CD4-positive, alpha-beta memory T cell (primary cell): ENCODE data around the gene FNDC3B. TPM values are rescaled to one million over a fixed set of nuclear protein-coding genes. Genes with fewer than 3 reads are reported as not detected.

Source experiments
- CTCF ChIA-PET: fragments of 350-600 bp; sonication (Branson Sonifier 250); formaldehyde crosslinking; loops from one replicate; lab custom pipeline; 2021; ENCODE audit warnings: inconsistent platforms; ENCODE audit not compliant: partially characterized antibody; lab: Charles Lee
- POLR2A ChIA-PET: fragments of 350-600 bp; sonication (Branson Sonifier 250); formaldehyde crosslinking; loops from one replicate; lab custom pipeline; 2021; ENCODE audit not compliant: partially characterized antibody; lab: Charles Lee
- DNase-seq, 5 donors: peaks; one replicate each; pipeline versions ENCODE4 v3.0.0 to v3.0.0-alpha.2; 2020 to 2022; ENCODE audit warnings: mixed read lengths in 1 of 5
- H3K27ac ChIP-seq: one replicate; pipeline ENCODE4 v1.7.0; 2013; ENCODE audit warnings: low read depth, low read length
- H3K27me3 ChIP-seq: 2 replicates; pipeline ENCODE4 v1.7.0; 2013; ENCODE audit warnings: mild to moderate bottlenecking, low read length, moderate library complexity; ENCODE audit not compliant: insufficient read depth
- H3K36me3 ChIP-seq: 2 replicates; pipeline ENCODE4 v1.7.0; 2013; ENCODE audit warnings: mild to moderate bottlenecking, low read length, moderate library complexity; ENCODE audit not compliant: insufficient read depth
- H3K4me1 ChIP-seq: 2 replicates; pipeline ENCODE4 v1.7.0; 2013; ENCODE audit warnings: mild to moderate bottlenecking, low read length, moderate library complexity; ENCODE audit not compliant: insufficient read depth
- H3K4me3 ChIP-seq, 2 donors: one replicate each; pipeline ENCODE4 v1.7.0; 2013; ENCODE audit warnings: low read length in 2 of 2, mild to moderate bottlenecking in 1 of 2
- H3K9me3 ChIP-seq, 2 donors: one replicate each; pipeline ENCODE4 v1.7.0; 2013; ENCODE audit warnings: low read length in 2 of 2, control low read depth in 1 of 2; ENCODE audit not compliant: control insufficient read depth in 1 of 2
- H3K27ac Mint-ChIP-seq, 7 donors: one replicate each; pipeline ENCODE4 v1.8.0; 2020 to 2021; ENCODE audit warnings: mixed read lengths in 7 of 7, mild to moderate bottlenecking in 6 of 7, inconsistent platforms in 3 of 7, moderate library complexity in 3 of 7
- H3K27me3 Mint-ChIP-seq, 2 donors: one replicate each; pipeline ENCODE4 v1.8.0; 2020 to 2021; ENCODE audit warnings: mixed read lengths in 2 of 2
- H3K36me3 Mint-ChIP-seq, 2 donors: one replicate each; pipeline ENCODE4 v1.8.0; 2020 to 2021; ENCODE audit warnings: mixed read lengths in 2 of 2, inconsistent platforms in 1 of 2, mild to moderate bottlenecking in 1 of 2
- H3K4me1 Mint-ChIP-seq, 4 donors: one replicate each; pipeline ENCODE4 v1.8.0; 2020 to 2021; ENCODE audit warnings: mixed read lengths in 4 of 4, mild to moderate bottlenecking in 1 of 4
- H3K4me3 Mint-ChIP-seq, 8 donors: one replicate each; pipeline ENCODE4 v1.8.0; 2020 to 2021; ENCODE audit warnings: mixed read lengths in 8 of 8, mild to moderate bottlenecking in 7 of 8, moderate library complexity in 6 of 8, inconsistent platforms in 3 of 8
- H3K9me3 Mint-ChIP-seq, 8 donors: one replicate each; pipeline ENCODE4 v1.8.0; 2020 to 2021; ENCODE audit warnings: mixed read lengths in 8 of 8, mild to moderate bottlenecking in 5 of 8, inconsistent platforms in 3 of 8, moderate library complexity in 1 of 8
- intact Hi-C: fragments of 100-400 bp; cut with micrococcal nuclease; formaldehyde crosslinking; loops from one replicate; pipeline ENCODE4 v1.15.1; 2023
- polyA plus RNA-seq, 2 donors: library from polyadenylated mRNA; unstranded; fragments of 300-500 nt; fragmentation: Illumina TruSeq; gene quantifications; one replicate each; pipeline ENCODE4 v1.2.3, GENCODE V29; 2021
- total RNA-seq, 2 experiments: library from RNA; stranded (reverse); gene quantifications; one replicate each; pipeline ENCODE4 v1.2.3, GENCODE V29; 2021

Gene FNDC3B
- total and polyA plus RNA-seq, 4 experiments from 2014 or later, result 10.9 to 18.2 (median 14.8) TPM

DNA sequence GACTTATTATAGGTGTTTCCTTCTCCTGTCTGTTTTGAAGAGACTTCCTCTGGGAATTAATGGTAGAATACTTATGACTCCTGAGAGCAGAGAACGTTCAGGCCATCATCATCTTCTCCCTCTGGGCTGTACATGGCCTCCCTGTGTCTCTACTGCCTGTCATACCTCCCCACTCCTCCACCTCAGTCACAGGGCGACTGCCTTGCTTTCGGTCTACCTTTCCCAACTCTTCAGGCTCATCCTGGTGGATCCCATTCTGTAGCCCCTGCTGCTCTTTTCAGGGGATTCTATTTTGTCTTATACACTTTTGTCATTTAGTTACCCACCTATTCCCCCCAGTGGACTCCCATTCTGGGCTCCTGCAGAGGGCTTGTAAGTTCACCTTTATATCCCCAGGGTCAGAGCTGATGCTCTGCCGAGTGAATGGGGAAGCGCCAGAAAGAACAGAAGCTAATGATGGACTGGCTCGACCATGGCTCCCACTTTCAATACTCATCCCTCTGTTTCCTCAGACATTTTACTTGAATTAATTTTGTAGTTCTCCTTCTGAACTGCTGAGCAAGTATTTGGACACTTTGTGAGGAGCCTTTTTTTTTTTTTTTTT is 28.6 kb downstream of the FNDC3B start:
- no peak for DNase-seq
- peak overlapping the region in 2 of 7 donors; percentile 51 to 56 for H3K27ac Mint-ChIP-seq

GRCh38 chr3:172068977-172069376 is 29.6 kb downstream of the FNDC3B start:
- H3K36me3 Mint-ChIP-seq, result peaks cover 8 to 33% of the 10 kb centered on the region in 2 donors
- no peaks in the 10 kb centered on the region for H3K9me3 Mint-ChIP-seq
- Histone ChIP-seq H3K9me3 (no peaks in the 10 kb centered on the region), H3K4me3 (no peak overlapping the region), H3K36me3 (no peaks in the 10 kb centered on the region), H3K27ac (no peak overlapping the region), H3K27me3 (no peaks in the 10 kb centered on the region), H3K4me1 (no peaks in the 10 kb centered on the region)
- peaks cover 17 to 32% (median 26%) of the 10 kb centered on the region in 4 donors for H3K4me1 Mint-ChIP-seq
- ChIA-PET CTCF (no interaction called here), POLR2A (no interaction called here)
- DNase-seq, result no peak
- intact Hi-C loops, result no loop called here
- H3K27me3 Mint-ChIP-seq, result no peaks in the 10 kb centered on the region
- no peak overlapping the region for H3K4me3 Mint-ChIP-seq
- H3K27ac Mint-ChIP-seq, result no peak overlapping the region

More for the DNA sequence above, 28.6 kb downstream of the FNDC3B start:
- Mint-ChIP-seq H3K9me3 (no peaks in the 10 kb centered on the region), H3K4me3 (no peak overlapping the region), H3K27me3 (no peaks in the 10 kb centered on the region), H3K4me1 (peaks cover 18 to 40% (median 30%) of the 10 kb centered on the region in 4 donors), H3K36me3 (peaks cover 8 to 37% of the 10 kb centered on the region in 2 donors)
- CTCF ChIA-PET, result no interaction called here
- Histone ChIP-seq H3K27me3 (no peaks in the 10 kb centered on the region), H3K9me3 (no peaks in the 10 kb centered on the region), H3K36me3 (no peaks in the 10 kb centered on the region), H3K4me1 (no peaks in the 10 kb centered on the region), H3K27ac (no peak overlapping the region), H3K4me3 (no peak overlapping the region)
- POLR2A ChIA-PET, result no interaction called here
- intact Hi-C loops, result no loop called here

GRCh38 chr3:172069478-172069877 is 30.1 kb downstream of the FNDC3B start:
- H3K36me3 Mint-ChIP-seq, result peaks cover 6 to 31% of the 10 kb centered on the region in 2 donors
- H3K27ac Mint-ChIP-seq, result no peak overlapping the region
- H3K9me3 Mint-ChIP-seq, result no peaks in the 10 kb centered on the region
- intact Hi-C loops, result no loop called here
- Histone ChIP-seq H3K36me3 (no peaks in the 10 kb centered on the region), H3K4me3 (no peak overlapping the region), H3K9me3 (no peaks in the 10 kb centered on the region), H3K27me3 (no peaks in the 10 kb centered on the region), H3K27ac (no peak overlapping the region), H3K4me1 (no peaks in the 10 kb centered on the region)
- POLR2A ChIA-PET, result no interaction called here
- peaks cover 17 to 32% (median 25%) of the 10 kb centered on the region in 4 donors for H3K4me1 Mint-ChIP-seq
- CTCF ChIA-PET, result no interaction called here
- DNase-seq, result no peak
- no peak overlapping the region for H3K4me3 Mint-ChIP-seq
- no peaks in the 10 kb centered on the region for H3K27me3 Mint-ChIP-seq

- no peaks in the 10 kb centered on the region for H3K9me3 Mint-ChIP-seq
- no peak overlapping the region for H3K27ac ChIP-seq
- no peaks in the 10 kb centered on the region for H3K4me1 ChIP-seq
- H3K27ac Mint-ChIP-seq, result no peak overlapping the region
- H3K9me3 ChIP-seq, result no peaks in the 10 kb centered on the region
- peaks cover 5 to 27% of the 10 kb centered on the region in 2 donors for H3K36me3 Mint-ChIP-seq
- no peaks in the 10 kb centered on the region for H3K36me3 ChIP-seq
- H3K4me3 Mint-ChIP-seq, result no peak overlapping the region
- no peak for DNase-seq
- CTCF ChIA-PET, result no interaction called here
- no peak overlapping the region for H3K4me3 ChIP-seq
- H3K27me3 Mint-ChIP-seq, result no peaks in the 10 kb centered on the region
- intact Hi-C loops, result no loop called here
- POLR2A ChIA-PET, result no interaction called here
- peaks cover 16 to 32% (median 23%) of the 10 kb centered on the region in 4 donors for H3K4me1 Mint-ChIP-seq
- H3K27me3 ChIP-seq, result no peaks in the 10 kb centered on the region
Measured at GRCh38 chr3:172070269-172070668, 30.9 kb downstream of the FNDC3B start.

GRCh38 chr3:172070802-172071201 is 31.4 kb downstream of the FNDC3B start:
- intact Hi-C loops, result no loop called here
- ChIA-PET CTCF (no interaction called here), POLR2A (no interaction called here)

GRCh38 chr3:172071780-172072330 is 32.5 kb downstream of the FNDC3B start:
- Histone ChIP-seq H3K9me3 (no peaks in the 10 kb centered on the region), H3K27me3 (no peaks in the 10 kb centered on the region), H3K27ac (no peak overlapping the region), H3K36me3 (no peaks in the 10 kb centered on the region), H3K4me3 (no peak overlapping the region), H3K4me1 (no peaks in the 10 kb centered on the region)
- H3K27ac Mint-ChIP-seq, result no peak overlapping the region
- DNase-seq, result no peak
- intact Hi-C loops, result no loop called here
- POLR2A ChIA-PET, result no interaction called here
- H3K36me3 Mint-ChIP-seq, result peaks cover 3 to 27% of the 10 kb centered on the region in 2 donors
- H3K27me3 Mint-ChIP-seq, result no peaks in the 10 kb centered on the region
- CTCF ChIA-PET, result no interaction called here
- H3K9me3 Mint-ChIP-seq, result no peaks in the 10 kb centered on the region
- peaks cover 10 to 22% (median 12%) of the 10 kb centered on the region in 4 donors for H3K4me1 Mint-ChIP-seq
- H3K4me3 Mint-ChIP-seq, result no peak overlapping the region

More at GRCh38 chr3:172070802-172071201, 31.4 kb downstream of the FNDC3B start:
- DNase-seq, result no peak
- H3K36me3 ChIP-seq, result no peaks in the 10 kb centered on the region
- H3K4me3 ChIP-seq, result no peak overlapping the region
- no peak overlapping the region for H3K4me3 Mint-ChIP-seq
- peaks cover 5 to 27% of the 10 kb centered on the region in 2 donors for H3K36me3 Mint-ChIP-seq
- H3K4me1 ChIP-seq, result no peaks in the 10 kb centered on the region
- no peaks in the 10 kb centered on the region for H3K27me3 ChIP-seq
- no peaks in the 10 kb centered on the region for H3K9me3 Mint-ChIP-seq
- no peak overlapping the region for H3K27ac Mint-ChIP-seq
- H3K27ac ChIP-seq, result no peak overlapping the region
- no peaks in the 10 kb centered on the region for H3K9me3 ChIP-seq
- peaks cover 15 to 31% (median 20%) of the 10 kb centered on the region in 4 donors for H3K4me1 Mint-ChIP-seq
- no peaks in the 10 kb centered on the region for H3K27me3 Mint-ChIP-seq

DNA sequence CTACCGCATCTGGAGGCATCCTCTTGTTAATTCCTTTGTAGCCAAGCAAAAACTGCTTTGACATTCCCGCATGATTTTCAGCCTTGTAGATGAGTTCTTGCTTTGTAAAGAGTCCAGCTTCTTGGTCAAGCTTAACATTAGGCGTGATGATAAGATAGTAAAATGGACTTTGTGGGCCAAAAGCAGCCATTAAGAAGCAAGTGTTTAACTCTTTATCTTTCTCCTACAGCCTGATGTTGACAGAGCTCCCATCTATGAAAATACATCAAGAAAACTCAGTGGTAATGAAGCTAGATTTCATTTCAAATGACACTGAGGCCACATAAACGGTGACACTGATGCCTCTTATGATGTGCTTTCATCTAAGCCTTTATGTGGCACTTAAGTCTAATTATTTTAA is 33.2 kb downstream of the FNDC3B start:
- Mint-ChIP-seq H3K4me1 (peaks cover 6 to 17% (median 7%) of the 10 kb centered on the region in 4 donors), H3K27me3 (no peaks in the 10 kb centered on the region), H3K36me3 (peaks cover 3 to 24% of the 10 kb centered on the region in 2 donors), H3K27ac (no peak overlapping the region), H3K9me3 (no peaks in the 10 kb centered on the region), H3K4me3 (no peak overlapping the region)
- Histone ChIP-seq H3K4me1 (no peaks in the 10 kb centered on the region), H3K4me3 (no peak overlapping the region), H3K36me3 (no peaks in the 10 kb centered on the region), H3K27ac (no peak overlapping the region), H3K9me3 (no peaks in the 10 kb centered on the region), H3K27me3 (no peaks in the 10 kb centered on the region)
- CTCF ChIA-PET, result no interaction called here
- intact Hi-C loops, result no loop called here
- POLR2A ChIA-PET, result no interaction called here
- DNase-seq, result no peak
